ENCODE measurements around the gene CD200R1L.
"Not testable (repeated sequence)": the region's sequence is repeated elsewhere in the genome, so short reads cannot be mapped to it uniquely, and the experiment has no call there.

The CD200R1L gene

GRCh38 chr3:112846764-112847163 is at the start of gene CD200R1L:
Gene CD200R1L (minus strand): TSS chr3:112846864. CDS start chr3:112829367, 17,497 bp downstream.
- no peak for DNase-seq (ENCODE audit: low read depth in 2 of 2)

- DNase-seq (ENCODE audit: low read depth in 2 of 2), result no peak
Observed at GRCh38 chr3:112894258-112894657, 47.6 kb upstream of the CD200R1L start.

- DNase-seq (ENCODE audit: low read depth in 2 of 2), result no peak
Observed at GRCh38 chr3:112889357-112889756, 42.7 kb upstream of the CD200R1L start.

GRCh38 chr3:112888381-112889085 is 41.9 kb upstream of the CD200R1L start:
- DNase-seq (ENCODE audit: low read depth in 2 of 2), result no peak

GRCh38 chr3:112884678-112885290 is 38.1 kb upstream of the CD200R1L start:
- no peak for DNase-seq (ENCODE audit: low read depth in 2 of 2)

GRCh38 chr3:112881891-112882290 is 35.2 kb upstream of the CD200R1L start:
- no peak for DNase-seq (ENCODE audit: low read depth in 2 of 2)

GRCh38 chr3:112875561-112875960 is 28.9 kb upstream of the CD200R1L start:
- DNase-seq (ENCODE audit: low read depth in 2 of 2), result no peak

GRCh38 chr3:112874725-112875124 is 28.1 kb upstream of the CD200R1L start:
- no peak for DNase-seq (ENCODE audit: low read depth in 2 of 2)

- no peak for DNase-seq (ENCODE audit: low read depth in 2 of 2)
Observed at GRCh38 chr3:112873632-112874031, 27.0 kb upstream of the CD200R1L start.

- DNase-seq (ENCODE audit: low read depth in 2 of 2), result no peak
Observed at GRCh38 chr3:112871735-112872134, 25.1 kb upstream of the CD200R1L start.

- no peak for DNase-seq (ENCODE audit: low read depth in 2 of 2)
Observed at GRCh38 chr3:112865757-112866156, 19.1 kb upstream of the CD200R1L start.

- DNase-seq (ENCODE audit: low read depth in 2 of 2), result no peak
Observed at GRCh38 chr3:112860898-112861297, 14.2 kb upstream of the CD200R1L start.

- no peak for DNase-seq (ENCODE audit: low read depth in 2 of 2)
Observed at GRCh38 chr3:112858410-112859069, 11.9 kb upstream of the CD200R1L start.

GRCh38 chr3:112857526-112857925 is 10.9 kb upstream of the CD200R1L start:
- DNase-seq (ENCODE audit: low read depth in 2 of 2), result no peak

- DNase-seq (ENCODE audit: low read depth in 2 of 2), result no peak
Observed at GRCh38 chr3:112856537-112856936, 9.9 kb upstream of the CD200R1L start.

GRCh38 chr3:112855883-112856282 is 9.2 kb upstream of the CD200R1L start:
- DNase-seq (ENCODE audit: low read depth in 2 of 2), result no peak

- DNase-seq (ENCODE audit: low read depth in 2 of 2), result not testable (repeated sequence)
Observed at GRCh38 chr3:112855074-112855473, 8.4 kb upstream of the CD200R1L start.

GRCh38 chr3:112848196-112848595 is 1.5 kb upstream of the CD200R1L start:
- no peak for DNase-seq (ENCODE audit: low read depth in 2 of 2)

- DNase-seq (ENCODE audit: low read depth in 2 of 2), result peak in 1 of 2 donors; percentile 6
Observed at GRCh38 chr3:112847692-112848091, 1.0 kb upstream of the CD200R1L start.

GRCh38 chr3:112845772-112846171 is 892 bp downstream of the CD200R1L start:
- no peak for DNase-seq (ENCODE audit: low read depth in 2 of 2)

GRCh38 chr3:112829046-112829445 is 17.6 kb downstream of the CD200R1L start:
- no peak for DNase-seq (ENCODE audit: low read depth in 2 of 2)

- DNase-seq (ENCODE audit: low read depth in 2 of 2), result no peak
Observed at GRCh38 chr3:112822064-112823055, 24.3 kb downstream of the CD200R1L start.

Measured in stimulated activated CD4-positive, alpha-beta T cell treated with anti-CD3 and anti-CD28 coated beads, Interleukin-1b, Interleukin-23, amount 100 ng/mL, for 1 hour (primary cell).